Endothelial cell of umbilical vein (primary cell): ENCODE data around the gene SPRR2G. TPM values are rescaled to one million over a fixed set of nuclear protein-coding genes. Genes with fewer than 3 reads are reported as not detected.

ENCODE experiments used
- BruUV-seq: library from RNA; stranded (reverse); fragments of 400-500 nt; replicated peaks from 2 replicates; lab custom pipeline; 2021; lab: Mats Ljungman, UMichigan
- CTCF ChIA-PET: fragments of 300-600, 350-600 bp; sonication (Branson Sonifier 250); formaldehyde crosslinking; loops from one replicate; lab custom pipeline; 2021; ENCODE audit warnings: antibody characterized with exemption, inconsistent platforms; lab: Charles Lee
- POLR2A ChIA-PET: fragments of 300-600, 350-600 bp; sonication (Branson Sonifier 250); formaldehyde crosslinking; loops from one replicate; lab custom pipeline; 2021; ENCODE audit warnings: antibody characterized with exemption, inconsistent platforms; lab: Charles Lee
- DNase-seq: peaks from one replicate; pipeline ENCODE4 v3.0.0-alpha.2; 2011; ENCODE audit warnings: low read depth, low spot score
- FAIRE-seq: peaks from 2 replicates; lab custom pipeline; 2011; peaks lifted over from hg19 to GRCh38; lab: Jason Lieb, UNC
- H2AFZ ChIP-seq: 2 replicates; pipeline ENCODE4 v1.6.0; 2012; ENCODE audit warnings: low read depth, low read length, control low read depth, inconsistent platforms
- H3K27ac ChIP-seq: 2 replicates; pipeline ENCODE4 v1.5.1; 2011; ENCODE audit warnings: low read depth, mild to moderate bottlenecking, control low read depth, low read length, moderate library complexity; ENCODE audit not compliant: insufficient read depth
- H3K27me3 ChIP-seq, 2 experiments: 2 replicates each; pipeline versions ENCODE4 v1.6.0 to v1.6.1; 2011; ENCODE audit warnings: low read length in 2 of 2, mixed read lengths in 1 of 2; ENCODE audit not compliant: control insufficient read depth in 2 of 2, insufficient read depth in 2 of 2
- H3K36me3 ChIP-seq, 2 experiments: 2 replicates in 1 of 2; 3 replicates in 1 of 2; pipeline ENCODE4 v1.5.1; 2011; ENCODE audit warnings: low read length in 2 of 2, mild to moderate bottlenecking in 1 of 2, moderate library complexity in 1 of 2; ENCODE audit not compliant: control insufficient read depth in 2 of 2, insufficient read depth in 2 of 2; ENCODE audit errors: extremely low read depth in 1 of 2
- H3K4me1 ChIP-seq: 3 replicates; pipeline ENCODE4 v1.5.1; 2011; ENCODE audit warnings: mild to moderate bottlenecking, low read length; ENCODE audit not compliant: control insufficient read depth, insufficient read depth; ENCODE audit errors: extremely low read depth
- H3K4me2 ChIP-seq: 2 replicates; pipeline ENCODE4 v1.6.1; 2011; ENCODE audit warnings: low read length, control low read depth, mixed read lengths; ENCODE audit not compliant: insufficient read depth
- H3K4me3 ChIP-seq, 3 experiments: fragments of 200-600 bp in 1 of 3; sonication (generic), shearing (Covaris generic) in 1 of 3; replicated peaks in 1 of 3; 2 replicates each; pipeline ENCODE4 v1.5.1; 2011 to 2016; ENCODE audit warnings: control low read depth in 3 of 3, low read length in 3 of 3, mild to moderate bottlenecking in 2 of 3, inconsistent platforms in 1 of 3, low read depth in 1 of 3, moderate library complexity in 1 of 3; ENCODE audit not compliant: insufficient read depth in 1 of 3
- H3K79me2 ChIP-seq: 2 replicates; pipeline ENCODE4 v1.6.0; 2012; ENCODE audit warnings: low read length, inconsistent platforms; ENCODE audit not compliant: control insufficient read depth, insufficient read depth
- H3K9ac ChIP-seq: replicated peaks from 2 replicates; pipeline ENCODE3; 2011; ENCODE audit warnings: low read length, control low read depth; ENCODE audit not compliant: insufficient read depth; ENCODE audit errors: extremely low read depth
- H3K9me1 ChIP-seq: replicated peaks from 3 replicates; pipeline ENCODE4 v1.6.0; 2011; ENCODE audit warnings: mild to moderate bottlenecking, low read length; ENCODE audit not compliant: control insufficient read depth, insufficient read depth; ENCODE audit errors: extremely low read depth
- H3K9me3 ChIP-seq: replicated peaks from 2 replicates; pipeline ENCODE4 v1.5.1; 2012; ENCODE audit warnings: low read length, inconsistent platforms; ENCODE audit not compliant: control insufficient read depth, insufficient read depth
- H4K20me1 ChIP-seq: replicated peaks from 2 replicates; pipeline ENCODE3; 2011; ENCODE audit warnings: mild to moderate bottlenecking, low read length; ENCODE audit not compliant: control insufficient read depth, insufficient read depth; ENCODE audit errors: extremely low read depth
- EZH2 ChIP-seq: IDR thresholded peaks from 2 replicates; pipeline ENCODE4 v1.6.1; 2012; ENCODE audit warnings: borderline replicate concordance, low read depth, mild to moderate bottlenecking, moderate library complexity, low read length, inconsistent platforms; ENCODE audit not compliant: severe bottlenecking
- FOS ChIP-seq: IDR thresholded peaks from 2 replicates; pipeline ENCODE4 v1.6.1; 2011; ENCODE audit warnings: mild to moderate bottlenecking, low read length, moderate library complexity, borderline replicate concordance; ENCODE audit not compliant: insufficient read depth
- GATA2 ChIP-seq: IDR thresholded peaks from 2 replicates; pipeline ENCODE4 v1.7.0; 2011; ENCODE audit warnings: low read depth, mild to moderate bottlenecking, moderate library complexity, mixed read lengths, low read length; ENCODE audit not compliant: insufficient read length, insufficient read depth
- JUN ChIP-seq: IDR thresholded peaks from 2 replicates; pipeline ENCODE4 v1.6.1; 2011; ENCODE audit warnings: borderline replicate concordance, low read depth; ENCODE audit not compliant: insufficient read length, insufficient read depth
- MYC ChIP-seq: IDR thresholded peaks from one replicate; pipeline ENCODE4 v1.6.1; 2011; ENCODE audit warnings: mild to moderate bottlenecking, low read depth, low read length
- POLR2A ChIP-seq: IDR thresholded peaks from 2 replicates; pipeline ENCODE4 v1.6.1; 2012; ENCODE audit warnings: low read depth, mild to moderate bottlenecking, control low read depth, low read length
- POLR2AphosphoS5 ChIP-seq: IDR thresholded peaks from 2 replicates; pipeline ENCODE4 v1.6.1; 2012; ENCODE audit warnings: low read depth, mild to moderate bottlenecking, control low read depth, low read length, moderate library complexity; ENCODE audit not compliant: insufficient read depth
- dilution Hi-C: fragments of 300-500 bp; cut with MboI; formaldehyde crosslinking; loops from one replicate; pipeline ENCODE4 v1.15.0; 2019; ENCODE audit warnings: low sequenced_read_pairs; ENCODE audit not compliant: extremely low pct_ligation_motif_present
- intact Hi-C: fragments of 100-400 bp; cut with micrococcal nuclease; formaldehyde crosslinking; loops from one replicate; pipeline ENCODE4 v1.10.0; 2022
- polyA plus RNA-seq, 4 experiments: library from polyadenylated mRNA; depleted of rRNA in 3 of 4; stranded (reverse) in 3 of 4; unstranded in 1 of 4; fragments of >200 nt; gene quantifications; 2 replicates each; pipeline versions ENCODE4 v1.2.1 to v1.2.3, GENCODE V29; 2011 to 2012; ENCODE audit warnings: missing spikeins in 1 of 4
- total RNA-seq: library from RNA; stranded (reverse); gene quantifications from 2 replicates; pipeline ENCODE4 v1.2.3, GENCODE V29; 2021
- TF ChIP-seq, protein P1 (sequence below): IDR thresholded peaks from 2 replicates; pipeline ENCODE4 v1.6.1; 2011; ENCODE audit not compliant: insufficient read depth, insufficient read length
- TF ChIP-seq, protein P2 (sequence below), 2 donors: IDR thresholded peaks; 1 replicate in 1 of 2; 2 replicates in 1 of 2; pipeline ENCODE4 v1.5.1; 2011; ENCODE audit warnings: low read length in 2 of 2, mild to moderate bottlenecking in 2 of 2, moderate library complexity in 2 of 2, control low read depth in 1 of 2, inconsistent platforms in 1 of 2, low read depth in 1 of 2; ENCODE audit not compliant: insufficient read depth in 1 of 2; ENCODE audit errors: extremely low read depth in 1 of 2

The SPRR2G gene
- total and polyA plus RNA-seq, 2 donors (not counting 3 experiments of a cell fraction or from before 2014, with no cell fraction given), result not detected

DNA sequence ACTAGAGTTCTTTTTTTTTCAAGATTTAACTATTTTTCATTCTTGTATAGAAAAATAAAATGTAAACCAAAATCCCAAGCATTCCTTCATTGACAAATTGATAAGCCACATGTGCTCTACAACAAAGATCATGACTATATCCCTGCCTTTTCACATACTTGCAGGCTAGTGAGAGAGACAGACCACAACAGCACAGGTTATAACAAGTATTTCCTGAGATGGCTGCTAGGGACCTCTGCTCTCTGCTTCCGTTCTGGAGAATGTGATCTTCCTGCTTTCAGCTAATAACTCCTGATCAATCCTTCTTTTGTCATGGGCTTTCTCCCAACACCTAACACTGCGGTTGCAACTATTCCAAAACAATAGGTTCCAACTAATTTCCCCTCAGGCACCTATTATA is 23.4 kb downstream of the SPRR2G start:
- Histone ChIP-seq H4K20me1 (no peaks in the 10 kb centered on the region), H3K79me2 (no peaks in the 10 kb centered on the region), H3K9me1 (no peaks in the 10 kb centered on the region), H3K27me3 (no peaks in the 10 kb centered on the region), H3K27ac (no peak overlapping the region), H3K9ac (no peak overlapping the region), H3K4me2 (no peak overlapping the region), H3K4me1 (no peaks in the 10 kb centered on the region), H3K4me3 (no peak overlapping the region), H2AFZ (no peak overlapping the region), H3K9me3 (no peaks in the 10 kb centered on the region), H3K36me3 (no peaks in the 10 kb centered on the region)
- dilution Hi-C loops, result no loop called here
- DNase-seq (no peak), FAIRE-seq (no peak)
- ChIA-PET POLR2A (no interaction called here), CTCF (no interaction called here)
- intact Hi-C loops, result no loop called here
- TF ChIP-seq, protein P1, sequence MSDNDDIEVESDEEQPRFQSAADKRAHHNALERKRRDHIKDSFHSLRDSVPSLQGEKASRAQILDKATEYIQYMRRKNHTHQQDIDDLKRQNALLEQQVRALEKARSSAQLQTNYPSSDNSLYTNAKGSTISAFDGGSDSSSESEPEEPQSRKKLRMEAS, result no peak
- TF ChIP-seq POLR2AphosphoS5 (no peak), GATA2 (no peak), POLR2A (no peak), JUN (no peak), FOS (no peak), EZH2 (no peak), MYC (no peak)
- TF ChIP-seq, protein P2, sequence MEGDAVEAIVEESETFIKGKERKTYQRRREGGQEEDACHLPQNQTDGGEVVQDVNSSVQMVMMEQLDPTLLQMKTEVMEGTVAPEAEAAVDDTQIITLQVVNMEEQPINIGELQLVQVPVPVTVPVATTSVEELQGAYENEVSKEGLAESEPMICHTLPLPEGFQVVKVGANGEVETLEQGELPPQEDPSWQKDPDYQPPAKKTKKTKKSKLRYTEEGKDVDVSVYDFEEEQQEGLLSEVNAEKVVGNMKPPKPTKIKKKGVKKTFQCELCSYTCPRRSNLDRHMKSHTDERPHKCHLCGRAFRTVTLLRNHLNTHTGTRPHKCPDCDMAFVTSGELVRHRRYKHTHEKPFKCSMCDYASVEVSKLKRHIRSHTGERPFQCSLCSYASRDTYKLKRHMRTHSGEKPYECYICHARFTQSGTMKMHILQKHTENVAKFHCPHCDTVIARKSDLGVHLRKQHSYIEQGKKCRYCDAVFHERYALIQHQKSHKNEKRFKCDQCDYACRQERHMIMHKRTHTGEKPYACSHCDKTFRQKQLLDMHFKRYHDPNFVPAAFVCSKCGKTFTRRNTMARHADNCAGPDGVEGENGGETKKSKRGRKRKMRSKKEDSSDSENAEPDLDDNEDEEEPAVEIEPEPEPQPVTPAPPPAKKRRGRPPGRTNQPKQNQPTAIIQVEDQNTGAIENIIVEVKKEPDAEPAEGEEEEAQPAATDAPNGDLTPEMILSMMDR (IDR thresholded peaks at IDR 0.05; ENCODE audit: extremely low read depth in 1 of 2, insufficient read depth in 1 of 2, low read depth in 1 of 2, low read length in 2 of 2), result no peak
- no TSS peak for BruUV-seq
